BE2C (cell line): Measurements from ENCODE around the gene BRAT1.

ENCODE experiments used
- DNase-seq: peaks from one replicate; pipeline ENCODE4 v3.0.0-alpha.2; 2020
- H3K27me3 ChIP-seq: fragments of 250-450 bp; sonication (Bioruptor Pico); 2 replicates; pipeline ENCODE4 v1.5.1; 2020; ENCODE audit warnings: mild to moderate bottlenecking
- H3K36me3 ChIP-seq: fragments of 250-450 bp; sonication (Bioruptor Pico); 2 replicates; pipeline ENCODE4 v1.5.1; 2020; ENCODE audit warnings: mild to moderate bottlenecking
- H3K4me1 ChIP-seq: fragments of 250-450 bp; sonication (Bioruptor Pico); 2 replicates; pipeline ENCODE4 v1.5.1; 2020
- H3K4me3 ChIP-seq: 2 replicates; pipeline ENCODE4 v1.5.1; 2011; ENCODE audit warnings: low read depth, low read length
- H3K9me3 ChIP-seq: fragments of 250-450 bp; sonication (Bioruptor Pico); 2 replicates; pipeline ENCODE4 v1.5.1; 2020
- TF ChIP-seq, protein P1 (sequence below): IDR thresholded peaks from 2 replicates; pipeline ENCODE4 v1.5.1; 2012; ENCODE audit warnings: mild to moderate bottlenecking, low read depth, low read length

BRAT1 gene

DNA sequence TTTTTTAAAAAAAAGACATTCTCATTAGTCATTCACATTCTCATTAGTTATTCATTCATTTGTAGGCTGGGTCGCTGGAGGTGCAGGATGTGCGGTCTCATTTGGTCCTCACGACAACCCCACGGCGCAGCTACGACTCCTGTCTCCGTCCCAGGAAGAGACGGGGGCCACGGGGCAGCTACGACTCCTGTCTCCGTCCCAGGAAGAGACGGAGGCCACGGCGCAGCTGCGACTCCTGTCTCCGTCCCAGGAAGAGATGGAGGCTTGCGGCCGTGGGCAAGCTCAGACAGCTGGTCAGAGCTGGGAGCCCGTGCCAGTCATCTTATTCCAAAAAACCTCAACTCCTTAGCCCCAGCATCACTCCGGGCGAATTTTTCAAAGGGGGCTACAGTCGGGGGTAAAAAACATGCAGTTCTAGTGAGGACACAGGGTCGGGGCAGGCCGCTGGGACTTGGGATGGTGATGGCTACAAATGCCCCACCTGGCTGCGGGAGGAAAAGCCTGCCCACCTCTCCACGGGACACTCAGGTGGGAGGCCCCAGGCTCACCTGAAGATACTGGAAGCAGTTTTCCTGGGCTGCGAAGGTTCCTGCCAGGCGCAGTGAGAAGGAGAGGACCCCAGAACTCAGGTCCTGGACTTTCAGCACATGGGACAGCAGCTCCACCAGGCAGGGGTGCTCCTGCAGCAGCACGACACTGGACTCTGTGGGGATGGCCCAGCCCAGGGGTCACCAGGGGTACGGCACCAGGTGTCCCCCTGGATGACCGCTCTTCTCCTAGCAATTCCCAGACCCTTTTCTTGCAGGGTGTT, 8.3 kb downstream of the BRAT1 start:
- H3K4me3 ChIP-seq = no peak overlapping the region
- H3K9me3 ChIP-seq = no peaks in the 10 kb centered on the region
- no peaks in the 10 kb centered on the region for H3K4me1 ChIP-seq
- DNase-seq = no peak
- peaks cover 49% of the 10 kb centered on the region for H3K36me3 ChIP-seq
- no peaks in the 10 kb centered on the region for H3K27me3 ChIP-seq
- TF ChIP-seq, protein P1, sequence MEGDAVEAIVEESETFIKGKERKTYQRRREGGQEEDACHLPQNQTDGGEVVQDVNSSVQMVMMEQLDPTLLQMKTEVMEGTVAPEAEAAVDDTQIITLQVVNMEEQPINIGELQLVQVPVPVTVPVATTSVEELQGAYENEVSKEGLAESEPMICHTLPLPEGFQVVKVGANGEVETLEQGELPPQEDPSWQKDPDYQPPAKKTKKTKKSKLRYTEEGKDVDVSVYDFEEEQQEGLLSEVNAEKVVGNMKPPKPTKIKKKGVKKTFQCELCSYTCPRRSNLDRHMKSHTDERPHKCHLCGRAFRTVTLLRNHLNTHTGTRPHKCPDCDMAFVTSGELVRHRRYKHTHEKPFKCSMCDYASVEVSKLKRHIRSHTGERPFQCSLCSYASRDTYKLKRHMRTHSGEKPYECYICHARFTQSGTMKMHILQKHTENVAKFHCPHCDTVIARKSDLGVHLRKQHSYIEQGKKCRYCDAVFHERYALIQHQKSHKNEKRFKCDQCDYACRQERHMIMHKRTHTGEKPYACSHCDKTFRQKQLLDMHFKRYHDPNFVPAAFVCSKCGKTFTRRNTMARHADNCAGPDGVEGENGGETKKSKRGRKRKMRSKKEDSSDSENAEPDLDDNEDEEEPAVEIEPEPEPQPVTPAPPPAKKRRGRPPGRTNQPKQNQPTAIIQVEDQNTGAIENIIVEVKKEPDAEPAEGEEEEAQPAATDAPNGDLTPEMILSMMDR = no peak

DNA sequence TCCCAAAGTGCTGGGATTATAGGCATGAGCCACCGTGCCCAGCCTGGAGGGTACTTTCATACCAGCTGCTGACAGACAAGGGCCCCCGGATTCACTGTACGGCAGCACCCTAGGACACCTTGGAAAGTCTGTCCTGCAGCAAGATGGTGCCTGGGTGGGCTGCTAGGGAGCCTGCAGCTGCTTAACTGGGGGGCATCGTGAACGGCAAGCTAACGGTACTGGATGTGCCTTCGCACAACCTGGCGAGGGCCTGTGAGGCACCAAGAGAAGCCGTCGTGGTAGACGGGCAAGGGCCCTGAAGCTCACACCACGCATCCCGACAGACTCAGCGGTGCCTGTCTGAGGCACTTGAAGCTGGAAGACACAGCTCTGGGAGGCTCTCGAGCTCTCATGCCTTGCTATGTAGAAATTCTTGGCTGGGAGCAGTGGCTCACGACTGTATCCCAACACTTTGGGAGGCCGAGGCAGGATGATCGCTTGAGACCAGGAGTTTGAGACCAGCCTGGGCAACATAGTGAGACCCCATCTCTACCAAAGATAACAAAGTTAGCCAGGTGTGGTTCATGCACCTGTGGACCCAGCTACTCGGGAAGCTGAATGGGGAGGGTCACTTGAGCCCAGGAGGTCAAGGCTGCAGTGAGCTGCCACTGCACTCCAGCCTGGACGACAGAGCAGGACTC, 9.4 kb downstream of the BRAT1 start:
- no peaks in the 10 kb centered on the region for H3K4me1 ChIP-seq
- TF ChIP-seq, protein P1 = no peak
- peaks cover 56% of the 10 kb centered on the region for H3K36me3 ChIP-seq
- H3K9me3 ChIP-seq = no peaks in the 10 kb centered on the region
- no peaks in the 10 kb centered on the region for H3K27me3 ChIP-seq
- no peak overlapping the region for H3K4me3 ChIP-seq
- no peak for DNase-seq

DNA sequence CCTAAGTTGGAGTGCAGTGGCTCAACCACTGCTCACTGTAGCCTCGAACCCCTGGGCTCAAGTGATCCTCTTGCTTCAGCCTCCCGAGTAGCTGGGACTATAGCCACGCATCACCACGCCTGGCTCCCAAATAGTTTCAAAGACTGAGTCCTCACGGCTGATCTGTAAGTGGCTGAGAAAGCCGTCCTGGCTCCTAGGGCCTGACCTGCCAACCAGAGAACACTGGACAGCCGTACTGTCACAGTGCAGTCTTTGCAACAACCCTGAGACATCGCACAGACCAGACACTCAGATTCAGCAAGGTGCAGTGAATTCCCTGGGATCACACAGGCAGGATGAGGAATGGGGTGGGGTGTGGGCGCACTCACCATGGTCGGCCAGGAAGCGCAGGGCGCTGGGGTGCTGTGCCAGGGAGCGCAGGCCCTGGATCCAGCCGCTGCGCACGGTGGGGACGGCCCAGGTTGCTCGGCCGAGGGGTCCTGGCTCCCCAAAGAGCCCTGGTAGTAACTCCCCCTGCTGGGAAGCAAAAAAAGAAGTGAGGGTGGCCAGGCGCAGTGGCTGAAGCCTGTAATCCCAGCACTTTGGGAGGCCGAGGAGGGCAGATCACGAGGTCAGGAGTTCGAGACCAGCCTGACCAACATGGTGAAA, 10.7 kb downstream of the BRAT1 start:
- no peak for DNase-seq
- Histone ChIP-seq H3K9me3 (no peaks in the 10 kb centered on the region), H3K36me3 (peaks cover 62% of the 10 kb centered on the region), H3K4me1 (no peaks in the 10 kb centered on the region), H3K27me3 (no peaks in the 10 kb centered on the region), H3K4me3 (no peak overlapping the region)
- TF ChIP-seq, protein P1 = no peak

DNA sequence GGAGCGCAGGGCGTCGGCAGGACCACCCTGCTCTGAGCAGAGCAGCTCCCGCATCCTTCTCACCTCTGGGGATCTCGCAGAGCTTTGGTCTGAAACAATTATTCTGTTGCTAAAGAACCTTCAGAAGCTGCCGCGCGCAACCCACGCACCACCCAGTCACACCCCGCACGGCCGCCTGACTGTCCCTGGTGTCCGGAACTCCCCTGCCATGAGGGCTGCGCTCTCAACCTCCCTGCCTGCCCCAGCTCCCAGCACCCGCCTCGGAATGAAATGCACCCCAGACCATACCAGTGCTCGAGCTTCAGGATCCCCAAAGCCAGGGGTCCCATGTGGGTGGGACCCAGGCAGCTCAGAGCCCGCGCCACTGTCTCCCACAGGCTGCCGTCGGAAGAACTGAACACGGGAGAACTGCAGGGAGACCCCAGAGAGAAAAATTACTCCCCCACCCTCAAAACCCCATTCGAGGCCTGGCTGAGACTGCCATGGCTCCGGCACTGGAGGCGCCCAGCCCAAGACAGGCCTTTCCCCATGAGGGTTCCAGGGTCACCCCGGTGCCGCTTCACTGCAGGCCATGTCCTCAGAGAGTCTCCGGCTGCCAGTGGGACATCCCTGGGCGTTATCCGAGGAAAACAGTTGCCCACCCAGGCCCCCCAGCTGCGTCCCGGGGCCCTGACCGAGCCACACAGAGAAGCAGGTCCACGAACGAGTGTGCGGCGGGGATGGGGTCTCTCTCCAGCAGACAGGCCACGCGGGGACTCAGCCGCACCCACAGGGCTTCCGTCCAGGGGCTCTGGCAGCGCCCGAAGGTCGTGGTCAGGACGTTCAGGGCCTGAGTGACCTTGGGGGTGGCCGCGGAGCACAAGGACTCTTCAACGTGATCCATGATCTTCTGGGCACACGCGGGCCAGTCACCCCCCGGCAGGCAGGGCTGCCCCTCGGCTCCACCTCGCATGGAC, 12.1 kb downstream of the BRAT1 start:
- Histone ChIP-seq H3K4me3 (no peak overlapping the region), H3K27me3 (no peaks in the 10 kb centered on the region), H3K9me3 (no peaks in the 10 kb centered on the region), H3K36me3 (peaks cover 69% of the 10 kb centered on the region), H3K4me1 (no peaks in the 10 kb centered on the region)
- TF ChIP-seq, protein P1 = no peak
- DNase-seq = no peak

DNA sequence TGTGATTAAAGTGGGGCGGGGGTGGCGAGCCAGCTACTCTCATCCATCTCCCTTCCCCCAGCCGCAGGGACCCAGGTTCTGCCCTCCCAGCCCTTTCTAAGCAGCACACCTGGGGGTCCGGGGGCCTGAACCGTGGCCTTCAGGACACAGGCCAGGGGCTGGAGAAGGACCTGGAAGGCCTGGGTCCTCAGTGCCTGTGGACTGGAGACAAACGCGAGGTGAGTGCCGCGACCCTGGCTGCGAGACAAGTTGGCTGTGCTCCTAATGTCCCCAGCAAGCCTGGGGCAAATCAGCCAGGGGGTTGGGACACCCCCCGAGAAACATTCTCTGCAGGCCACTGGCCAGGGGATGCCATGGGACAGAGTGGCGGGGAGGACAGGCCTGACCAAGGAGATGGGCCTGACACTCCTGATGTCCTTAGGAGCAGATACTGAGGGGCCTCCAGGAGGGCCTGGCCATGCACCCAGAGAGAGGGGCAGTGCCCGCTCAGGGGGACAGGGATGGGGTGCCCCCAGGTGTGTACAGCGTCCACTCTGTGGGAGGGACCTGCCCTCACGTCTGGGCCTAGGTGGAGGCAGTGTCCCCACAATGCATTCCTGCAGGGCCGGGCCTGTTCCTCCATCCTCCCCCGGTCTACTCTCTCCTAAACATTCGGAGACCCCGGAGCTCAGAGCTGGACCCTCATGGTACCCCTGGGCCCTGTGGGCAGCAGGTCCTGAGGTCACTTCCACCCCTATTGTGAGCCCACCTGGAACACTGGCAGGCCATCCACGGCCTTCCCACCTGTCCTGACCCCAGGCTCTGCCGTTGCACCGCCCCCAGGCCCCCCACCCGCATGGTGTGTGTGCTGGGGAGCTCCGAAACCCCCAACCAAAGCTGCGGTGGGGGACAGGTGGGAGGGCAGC, 13.1 kb downstream of the BRAT1 start:
- TF ChIP-seq, protein P1 = no peak
- Histone ChIP-seq H3K27me3 (no peaks in the 10 kb centered on the region), H3K4me3 (no peak overlapping the region), H3K9me3 (no peaks in the 10 kb centered on the region), H3K36me3 (peaks cover 71% of the 10 kb centered on the region), H3K4me1 (no peaks in the 10 kb centered on the region)
- no peak for DNase-seq
